ENCODE data around the gene TAGAP. TPM values are rescaled to one million over a fixed set of nuclear protein-coding genes. Genes with fewer than 3 reads are reported as not detected.

TAGAP gene
- 4.5 TPM for total RNA-seq

GRCh38 chr6:159044899-159045727 is at the start of gene TAGAP:
Gene TAGAP, minus strand, starts transcription at chr6:159044991. Its CDS starts 845 bp downstream, at chr6:159044146.
- DNase-seq: peak; percentile 23

DNA sequence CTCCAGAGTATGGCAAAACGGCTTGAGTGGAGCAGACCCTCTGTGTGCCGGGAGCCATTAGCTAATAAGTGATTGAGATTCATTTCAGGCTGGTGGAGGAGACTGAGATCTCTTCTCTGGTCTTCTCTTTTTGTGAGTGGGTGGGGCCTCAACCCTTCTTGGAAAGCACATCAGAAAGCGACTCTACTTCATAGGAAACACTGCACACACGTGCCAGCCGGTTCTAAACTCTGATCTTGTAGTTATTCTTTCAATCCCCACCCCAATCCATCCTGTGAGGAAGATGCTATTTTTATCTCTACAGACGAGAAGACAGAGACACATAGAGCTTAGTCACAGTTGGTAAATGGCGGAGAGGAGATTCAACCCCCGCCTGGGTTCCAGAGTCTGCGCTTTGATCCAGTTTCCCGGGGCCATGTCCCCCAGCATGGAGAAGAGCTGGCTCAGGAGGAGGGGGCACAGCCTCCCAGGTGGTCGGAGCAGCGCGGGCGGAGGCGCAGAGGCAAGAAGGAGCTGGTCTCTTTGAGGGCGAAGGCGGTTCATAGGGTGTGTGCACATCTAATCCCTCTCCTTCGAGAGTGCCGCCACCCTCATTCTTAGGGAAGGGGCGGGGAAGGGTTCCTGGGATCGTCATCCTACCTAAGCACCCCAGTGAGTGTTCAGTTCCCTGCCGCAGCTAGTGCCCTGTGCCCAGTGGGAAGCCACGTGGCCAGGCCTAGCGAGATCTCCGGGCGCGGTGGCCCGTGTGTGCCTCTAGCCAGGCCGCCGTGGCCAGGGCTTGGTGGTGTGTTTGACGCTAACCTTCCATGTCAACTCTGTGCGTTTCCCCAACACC is 49.0 kb upstream of the TAGAP start:
- DNase-seq: no peak

GRCh38 chr6:159092631-159093030 is 47.8 kb upstream of the TAGAP start:
- no peak for DNase-seq

DNA sequence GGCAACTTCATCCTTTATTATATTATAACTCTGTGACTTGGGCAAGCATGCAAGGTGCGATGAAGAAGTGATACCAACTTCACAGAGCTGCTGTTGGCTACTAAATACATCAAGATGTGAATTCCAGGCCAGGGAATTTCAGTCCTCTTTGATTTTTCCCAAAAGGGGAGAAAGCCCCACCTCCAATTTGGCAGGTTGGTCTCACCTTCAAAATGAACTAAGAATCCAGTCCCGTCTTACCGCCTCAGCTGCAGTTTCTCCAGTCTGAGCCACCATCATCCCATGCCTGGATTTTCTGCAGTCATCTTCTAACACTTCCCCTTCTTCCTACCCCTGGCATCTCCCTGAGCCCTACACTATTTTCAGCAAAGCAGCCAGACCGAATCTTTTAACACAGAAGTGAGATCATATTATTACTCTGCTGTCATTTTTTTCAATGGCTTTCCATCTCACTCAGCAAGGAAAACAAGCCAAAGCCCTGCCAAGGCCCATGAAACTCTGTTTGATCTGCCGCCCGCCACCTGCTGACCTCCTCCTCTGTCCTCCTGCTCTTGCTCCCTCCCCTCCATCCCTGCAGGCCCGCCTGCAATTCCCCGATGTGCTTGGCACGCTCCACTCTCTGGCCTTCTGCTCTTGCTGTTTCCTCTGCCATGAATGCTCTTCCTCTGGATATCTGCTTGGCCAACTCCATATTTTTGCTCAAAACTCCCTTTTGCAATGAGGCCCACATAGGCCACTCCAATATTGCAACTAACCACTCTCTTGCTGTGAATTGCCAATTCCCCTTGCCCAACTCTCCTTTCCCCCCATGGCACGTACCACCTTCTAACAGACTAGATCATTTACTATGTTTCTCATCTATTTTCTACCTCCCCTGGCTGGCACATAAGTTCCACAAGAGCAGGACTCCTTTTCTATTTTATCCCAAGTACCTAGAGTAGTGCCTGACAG is 46.0 kb upstream of the TAGAP start:
- DNase-seq: no peak

GRCh38 chr6:159089909-159090308 is 45.1 kb upstream of the TAGAP start:
- DNase-seq: no peak

GRCh38 chr6:159089443-159089842 is 44.7 kb upstream of the TAGAP start:
- no peak for DNase-seq

DNA sequence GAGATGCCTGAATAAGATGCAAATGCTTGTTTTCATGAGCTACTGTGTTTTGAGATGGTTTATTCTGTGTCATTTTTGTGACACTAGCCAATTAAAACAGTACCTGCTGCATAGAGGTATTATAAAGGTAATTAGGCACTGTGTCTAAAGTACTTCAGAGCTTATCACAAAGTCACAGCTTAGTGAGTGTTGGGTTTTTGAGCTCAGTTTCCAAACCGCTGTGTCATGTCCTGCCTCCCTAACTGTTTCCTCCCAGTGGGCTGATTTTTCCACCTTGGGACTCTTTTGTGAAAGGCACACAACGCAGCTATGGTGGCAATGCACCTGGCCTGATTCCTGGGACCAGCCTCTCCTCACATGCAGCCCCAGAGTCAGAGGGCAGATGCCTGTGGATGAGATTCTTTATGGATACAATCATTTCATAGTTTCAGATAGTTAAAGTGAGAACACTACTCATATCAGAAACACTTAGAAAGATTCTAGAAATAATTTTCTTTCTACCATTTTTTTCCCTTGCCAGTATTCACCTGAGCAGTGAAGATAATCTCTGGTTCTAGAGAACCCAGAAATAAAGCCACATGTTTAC is 41.3 kb upstream of the TAGAP start:
- no peak for DNase-seq

DNA sequence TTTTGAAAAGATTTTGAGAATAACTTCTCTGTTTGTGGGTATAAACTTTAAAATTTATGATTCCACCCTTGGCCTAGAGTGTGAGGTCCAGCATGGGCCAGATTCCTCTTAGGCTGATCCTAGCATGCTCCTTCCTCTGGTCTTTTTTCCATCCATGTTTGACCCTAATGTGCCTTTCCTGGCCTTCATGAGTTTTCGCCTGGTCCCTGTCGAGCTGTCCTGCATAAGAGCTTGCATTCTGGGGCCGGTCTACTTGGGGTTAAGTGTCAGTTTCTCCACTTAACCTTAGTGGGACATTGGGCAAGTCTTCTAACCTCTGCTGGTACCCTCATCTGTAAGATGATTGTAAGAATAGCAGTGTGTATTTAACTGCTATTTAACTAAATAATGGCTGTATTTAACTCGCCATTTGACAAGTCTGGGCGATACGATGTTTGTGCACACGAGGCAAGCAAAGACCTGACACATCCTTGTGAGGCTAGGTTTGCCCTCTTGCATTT is 40.7 kb upstream of the TAGAP start:
- DNase-seq: no peak

DNA sequence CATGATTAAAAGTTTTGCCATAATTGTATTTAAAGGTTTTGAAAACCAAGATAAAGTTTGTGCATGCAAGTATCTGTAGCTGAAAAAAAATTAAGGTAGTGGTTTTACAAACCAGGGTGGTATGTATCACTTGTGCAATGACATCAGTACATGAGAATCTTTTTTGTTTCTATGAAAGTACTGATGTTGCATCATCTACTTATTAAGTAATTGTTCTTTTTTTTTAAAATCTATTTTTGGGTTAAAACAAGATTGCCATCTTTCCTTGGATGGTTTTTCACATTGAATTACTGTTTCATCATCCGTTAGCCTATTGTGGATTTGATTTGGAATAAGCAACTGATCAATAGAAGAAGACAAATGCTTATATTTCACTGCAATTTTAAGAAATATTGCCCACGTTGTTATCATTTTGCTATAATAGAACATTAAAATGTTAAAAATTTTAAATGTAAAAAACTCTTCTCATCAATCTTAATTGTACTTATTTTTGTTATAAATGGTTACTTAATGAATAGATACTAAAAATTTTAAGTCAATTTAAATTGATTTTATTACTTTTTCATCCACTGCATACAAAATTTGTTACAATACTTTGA is 39.8 kb upstream of the TAGAP start:
- no peak for DNase-seq

DNA sequence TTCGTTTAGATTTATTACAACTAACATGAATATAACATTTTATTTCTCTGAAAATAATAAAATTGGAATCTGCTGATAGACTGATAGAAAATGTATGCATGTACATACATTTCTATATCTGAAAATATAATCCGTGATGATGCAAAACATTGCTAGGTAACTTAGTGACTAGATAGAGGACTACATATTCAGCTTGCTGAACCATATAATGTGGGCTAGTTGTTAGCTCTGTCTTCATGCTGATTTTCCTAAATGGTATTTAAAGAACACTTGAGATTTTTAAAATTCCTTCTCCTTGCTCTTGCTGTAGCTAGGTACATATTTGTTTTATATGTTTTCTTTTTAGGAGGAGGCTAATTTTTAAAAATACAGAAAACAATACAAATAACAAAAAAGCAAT is 38.4 kb upstream of the TAGAP start:
- no peak for DNase-seq

- no peak for DNase-seq
Observed at GRCh38 chr6:159082039-159082815, 37.4 kb upstream of the TAGAP start.

DNA sequence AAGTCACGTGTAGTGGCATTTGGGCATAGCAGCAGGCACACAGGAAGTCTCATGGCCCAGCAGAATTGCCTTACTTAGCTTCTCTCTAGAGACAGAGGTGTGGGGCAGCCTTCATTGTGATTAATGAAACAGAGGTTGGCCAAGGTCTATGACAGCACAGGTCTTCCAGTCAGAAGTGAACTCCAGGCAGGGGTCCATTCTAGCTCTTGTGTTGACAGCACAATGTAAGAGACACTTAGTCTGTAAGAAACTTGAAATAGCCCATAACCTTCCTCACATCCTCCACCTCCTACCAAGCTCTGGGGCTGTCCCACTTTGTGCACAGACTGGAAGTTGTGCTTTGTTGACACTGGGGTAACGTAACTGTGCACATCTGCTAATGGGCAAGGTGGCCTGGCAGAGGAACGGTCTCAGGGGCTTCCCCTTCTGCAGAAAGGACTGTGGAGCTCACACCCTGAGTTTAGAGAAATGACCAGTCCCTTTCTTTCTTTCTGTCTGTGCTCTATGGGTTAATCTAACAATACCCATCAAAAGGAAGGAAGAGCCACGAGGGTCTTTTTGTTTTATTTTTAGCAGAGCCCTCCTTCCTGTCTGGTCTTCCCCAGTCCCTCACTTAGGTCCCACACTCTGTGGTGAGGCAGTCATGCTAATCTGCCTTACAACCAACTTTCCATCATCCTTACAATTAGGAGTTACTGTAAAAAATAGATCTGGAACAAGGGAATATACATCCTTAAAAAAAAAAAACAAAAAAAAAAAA is 35.6 kb upstream of the TAGAP start:
- no peak for DNase-seq

DNA sequence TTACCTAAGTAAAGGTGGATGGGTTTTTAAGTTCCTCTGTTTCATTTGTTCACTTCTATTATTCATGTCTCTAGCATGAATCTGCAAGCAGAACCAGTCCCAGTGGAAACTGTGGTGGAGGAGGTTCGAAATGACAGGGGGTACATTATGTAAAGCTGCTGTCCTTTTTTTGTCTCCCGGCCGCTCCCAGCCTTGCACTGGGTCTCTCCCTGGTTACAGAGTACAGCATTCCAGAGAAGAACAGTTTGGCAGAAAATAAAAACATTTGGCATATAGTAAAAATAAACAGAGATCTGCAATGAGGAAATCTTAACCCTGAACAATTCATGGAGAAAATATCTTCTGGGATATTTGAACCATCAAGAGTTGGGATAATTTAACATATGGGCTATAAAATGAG is 34.6 kb upstream of the TAGAP start:
- no peak for DNase-seq

DNA sequence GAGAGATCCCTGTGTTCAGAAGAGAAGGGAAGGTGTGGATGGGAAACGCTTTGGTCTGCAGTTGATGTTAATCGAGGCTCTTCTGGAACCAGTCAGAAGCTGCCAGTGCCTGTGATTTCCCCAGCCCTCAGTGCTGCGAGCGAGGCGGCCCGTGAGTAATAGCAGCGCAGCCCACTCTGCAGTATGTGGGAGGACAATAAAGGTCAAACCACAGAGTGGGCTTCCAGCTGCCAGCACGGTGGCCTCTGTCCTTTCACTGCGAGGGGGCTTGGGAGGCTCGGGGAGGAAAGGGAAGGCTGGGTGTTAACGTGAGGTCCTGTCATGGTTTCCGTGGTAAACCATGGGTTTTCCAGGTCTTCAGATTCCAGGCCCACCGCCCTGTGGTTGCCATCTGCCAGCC is 32.3 kb upstream of the TAGAP start:
- DNase-seq: no peak

DNA sequence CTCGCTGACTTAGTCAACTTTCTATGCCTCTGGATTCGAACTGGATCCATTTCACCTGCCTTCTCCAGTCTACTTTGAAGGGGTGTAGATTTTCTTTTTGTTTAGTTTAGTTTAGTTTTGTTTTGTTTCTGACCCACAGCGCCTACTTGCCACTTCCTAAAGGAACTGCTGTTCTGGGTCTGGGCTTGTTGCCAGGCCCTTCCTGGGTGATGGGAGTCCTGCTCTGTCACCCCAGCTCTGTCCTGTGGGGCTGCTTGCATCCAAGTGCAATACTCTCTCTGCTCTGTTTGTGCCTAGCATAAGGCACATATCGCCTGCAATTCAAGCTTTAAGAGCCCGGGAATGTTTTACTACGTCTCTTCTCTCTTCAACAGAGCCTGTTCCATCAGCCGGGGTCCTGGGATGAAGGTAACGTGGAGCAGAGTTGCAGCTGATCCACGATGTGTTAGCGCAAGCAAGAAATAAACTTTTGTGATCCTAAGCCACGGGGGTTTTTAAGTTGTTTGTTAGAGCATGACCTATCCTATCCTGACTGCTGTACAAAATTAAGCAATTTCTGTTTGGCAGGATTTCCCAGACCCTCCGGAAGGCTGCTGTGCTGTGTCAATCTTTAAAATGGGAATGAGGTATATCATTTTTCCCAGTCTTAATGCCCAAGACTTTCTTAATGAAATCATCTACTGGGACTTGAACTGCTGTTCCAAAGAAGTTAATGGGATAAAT is 30.9 kb upstream of the TAGAP start:
- no peak for DNase-seq

GRCh38 chr6:159074876-159075275 is 30.1 kb upstream of the TAGAP start:
- DNase-seq: no peak

DNA sequence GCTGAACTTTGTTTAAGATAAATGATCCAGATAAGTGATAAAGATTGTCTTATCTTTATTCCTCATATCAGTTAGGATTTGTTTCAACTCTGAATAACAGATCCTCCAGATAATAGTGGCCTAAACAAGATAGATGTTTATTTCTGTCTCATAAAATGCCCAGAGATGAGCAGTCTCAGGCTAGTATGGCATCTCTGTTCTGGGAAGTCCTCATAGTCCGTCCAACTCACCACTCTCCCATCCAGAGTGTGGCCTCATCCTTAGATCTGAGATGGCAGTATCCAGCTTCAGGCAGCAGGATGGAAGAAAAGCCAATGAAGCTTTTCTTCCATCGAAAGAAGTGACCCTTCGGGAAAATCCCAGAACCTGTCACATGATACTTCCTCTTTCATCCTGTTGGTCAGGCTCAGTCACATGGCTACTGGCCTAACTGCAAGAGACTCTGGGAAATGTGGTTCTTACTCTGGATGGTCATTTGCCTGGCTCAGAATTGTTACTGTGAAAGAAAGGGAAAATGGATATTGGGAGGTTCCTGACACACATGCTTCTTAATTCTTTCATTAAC is 29.4 kb upstream of the TAGAP start:
- peak; percentile 21 for DNase-seq
